Measurements from ENCODE around the gene ZNF76.

The ZNF76 gene

GRCh38 chr6:35318196-35319171 lies 58.9 kb downstream of the ZNF76 start:
- H3K36me3 ChIP-seq (ENCODE audit: control insufficient read depth, insufficient read depth, low read length), result peaks cover 22% of the 10 kb centered on the region
- no peaks in the 10 kb centered on the region for H3K27me3 ChIP-seq (replicated peaks; ENCODE audit: control insufficient read depth, insufficient read depth, low read length)
- H3K4me3 ChIP-seq (replicated peaks; ENCODE audit: low read depth, low read length), result no peak overlapping the region
- TF ChIP-seq CTCF (IDR thresholded peaks at IDR 0.05; ENCODE audit: insufficient read depth, low read length, poor library complexity, severe bottlenecking), result no peak
- DNase-seq (ENCODE audit: extremely low read depth, insufficient read length), result no peak

DNA sequence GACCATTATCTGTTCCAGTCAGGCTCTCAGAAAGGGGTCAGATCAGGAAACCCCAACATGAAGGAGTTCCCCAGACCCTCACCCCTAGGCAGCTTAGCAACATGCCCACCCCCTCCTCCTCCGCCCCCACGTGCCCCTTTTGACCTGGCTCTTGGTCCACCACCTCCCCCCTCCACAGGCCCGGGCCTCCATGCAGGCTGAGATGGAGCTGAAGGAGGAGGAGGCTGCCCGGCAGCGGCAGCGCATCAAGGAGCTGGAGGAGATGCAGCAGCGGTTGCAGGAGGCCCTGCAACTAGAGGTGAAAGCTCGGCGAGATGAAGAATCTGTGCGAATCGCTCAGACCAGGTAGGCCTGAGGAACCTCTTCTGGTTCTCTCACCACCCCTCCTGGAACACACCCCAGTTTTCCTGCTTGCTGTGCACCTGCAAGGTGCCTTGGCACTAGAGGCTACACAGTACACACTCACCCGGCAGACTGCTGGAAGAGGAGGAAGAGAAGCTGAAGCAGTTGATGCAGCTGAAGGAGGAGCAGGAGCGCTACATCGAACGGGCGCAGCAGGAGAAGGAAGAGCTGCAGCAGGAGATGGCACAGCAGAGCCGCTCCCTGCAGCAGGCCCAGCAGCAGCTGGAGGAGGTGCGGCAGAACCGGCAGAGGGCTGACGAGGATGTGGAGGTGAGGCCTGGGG lies 60.0 kb downstream of the ZNF76 start:
- TF ChIP-seq CTCF (IDR thresholded peaks at IDR 0.05; ENCODE audit: insufficient read depth, low read length, poor library complexity, severe bottlenecking), result no peak
- DNase-seq (ENCODE audit: extremely low read depth, insufficient read length), result no peak
- Histone ChIP-seq H3K4me3 (replicated peaks; ENCODE audit: low read depth, low read length) (no peak overlapping the region), H3K27me3 (replicated peaks; ENCODE audit: control insufficient read depth, insufficient read depth, low read length) (no peaks in the 10 kb centered on the region), H3K36me3 (ENCODE audit: control insufficient read depth, insufficient read depth, low read length) (peaks cover 22% of the 10 kb centered on the region)

DNA sequence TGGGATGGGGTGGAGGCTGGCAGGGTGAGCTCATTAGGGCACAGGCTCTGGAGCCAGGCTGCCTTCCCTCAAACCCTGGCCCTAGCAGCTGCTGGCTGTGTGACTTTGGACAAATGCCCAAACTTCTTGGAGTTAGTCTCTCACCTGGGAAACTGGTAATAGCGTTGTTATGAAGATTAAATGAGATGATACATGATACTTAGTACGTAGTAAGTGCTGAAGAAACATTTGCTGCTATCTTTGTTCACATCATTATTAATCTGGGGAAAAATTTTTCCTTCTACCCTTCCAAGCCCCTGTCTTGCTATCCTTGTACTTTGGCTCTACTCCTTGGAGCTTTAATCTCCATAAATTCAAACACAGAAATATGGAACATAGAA lies 60.5 kb downstream of the ZNF76 start:
- no peaks in the 10 kb centered on the region for H3K27me3 ChIP-seq (replicated peaks; ENCODE audit: control insufficient read depth, insufficient read depth, low read length)
- no peak for DNase-seq (ENCODE audit: extremely low read depth, insufficient read length)
- H3K36me3 ChIP-seq (ENCODE audit: control insufficient read depth, insufficient read depth, low read length), result peaks cover 24% of the 10 kb centered on the region
- no peak overlapping the region for H3K4me3 ChIP-seq (replicated peaks; ENCODE audit: low read depth, low read length)
- no peak for TF ChIP-seq CTCF (IDR thresholded peaks at IDR 0.05; ENCODE audit: insufficient read depth, low read length, poor library complexity, severe bottlenecking)

- peaks cover 23% of the 10 kb centered on the region for H3K36me3 ChIP-seq (ENCODE audit: control insufficient read depth, insufficient read depth, low read length)
- H3K27me3 ChIP-seq (replicated peaks; ENCODE audit: control insufficient read depth, insufficient read depth, low read length), result no peaks in the 10 kb centered on the region
- TF ChIP-seq CTCF (IDR thresholded peaks at IDR 0.05; ENCODE audit: insufficient read depth, low read length, poor library complexity, severe bottlenecking), result no peak
- no peak overlapping the region for H3K4me3 ChIP-seq (replicated peaks; ENCODE audit: low read depth, low read length)
- DNase-seq (ENCODE audit: extremely low read depth, insufficient read length), result no peak
Measured at GRCh38 chr6:35321091-35321490, 61.6 kb downstream of the ZNF76 start.

DNA sequence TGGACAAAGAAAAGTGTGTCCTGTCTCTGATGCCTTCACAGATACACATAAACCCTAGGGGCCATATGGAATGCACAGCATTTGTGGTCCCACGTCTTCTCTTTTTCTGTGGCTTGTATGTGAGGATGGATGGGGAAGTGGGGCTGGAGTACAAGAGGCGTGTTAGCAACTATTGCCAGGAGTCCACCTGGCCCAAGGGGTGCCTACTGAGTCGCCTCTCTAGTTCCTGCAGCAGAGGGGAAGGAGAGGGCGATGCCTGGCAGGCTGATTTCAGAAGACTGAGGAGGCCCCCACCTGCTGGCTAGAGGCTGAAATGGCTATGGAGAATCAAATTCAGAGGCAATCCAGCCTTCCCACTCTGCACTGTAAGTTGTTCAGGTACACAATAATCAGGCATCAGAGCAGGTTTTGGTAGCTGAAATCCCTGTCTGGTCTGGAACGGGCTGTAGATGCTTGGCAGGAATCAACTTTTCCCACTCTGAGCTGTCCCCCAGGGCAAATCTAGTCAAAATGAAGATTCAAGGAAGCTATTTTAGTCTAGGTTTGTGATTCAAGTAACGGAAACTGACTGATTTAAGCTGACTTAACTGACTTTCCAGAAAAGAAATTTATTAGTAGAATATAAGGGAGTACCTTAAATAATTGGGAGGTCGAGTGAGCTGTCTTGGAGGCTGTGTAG lies 68.0 kb downstream of the ZNF76 start:
- Histone ChIP-seq H3K27me3 (replicated peaks; ENCODE audit: control insufficient read depth, insufficient read depth, low read length) (no peaks in the 10 kb centered on the region), H3K36me3 (ENCODE audit: control insufficient read depth, insufficient read depth, low read length) (peaks cover 2% of the 10 kb centered on the region), H3K4me3 (replicated peaks; ENCODE audit: low read depth, low read length) (no peak overlapping the region)
- DNase-seq (ENCODE audit: extremely low read depth, insufficient read length), result peak; percentile 28
- TF ChIP-seq CTCF (IDR thresholded peaks at IDR 0.05; ENCODE audit: insufficient read depth, low read length, poor library complexity, severe bottlenecking), result peak; percentile 81
